HepG2 (cell line): Measurements from ENCODE around the gene EPHX1. TPM values are rescaled to one million over a fixed set of nuclear protein-coding genes. Genes with fewer than 3 reads are reported as not detected.

Experiments
- CAMTA2 ChIP-seq: sonication (generic); formaldehyde crosslinking; IDR thresholded peaks from 2 replicates; pipeline ENCODE4 v1.4.0; 2020; ENCODE audit warnings: mild to moderate bottlenecking, missing genetic modification reagents, borderline replicate concordance
- EP300 ChIP-seq, 3 experiments: sonication (generic) in 1 of 3; formaldehyde crosslinking in 1 of 3; IDR thresholded peaks; 2 replicates each; pipeline versions ENCODE4 v1.5.1 to v1.6.1; 2011 to 2020; ENCODE audit warnings: low read depth in 2 of 3, low read length in 2 of 3, borderline replicate concordance in 1 of 3, improper control_type of control experiment in 1 of 3, mild to moderate bottlenecking in 1 of 3, missing genetic modification reagents in 1 of 3, moderate library complexity in 1 of 3
- GTF3A ChIP-seq: sonication (generic); formaldehyde crosslinking; conservative IDR thresholded peaks from 2 replicates; pipeline ENCODE4 v1.4.0; 2020; ENCODE audit warnings: mild to moderate bottlenecking, missing genetic modification reagents
- NCOA2 ChIP-seq: sonication (generic); formaldehyde crosslinking; IDR thresholded peaks from 2 replicates; pipeline ENCODE4 v1.8.0; 2022; ENCODE audit warnings: inconsistent platforms
- NFE2 ChIP-seq: sonication (generic); formaldehyde crosslinking; IDR thresholded peaks from 2 replicates; pipeline ENCODE4 v1.4.0; 2020; ENCODE audit warnings: missing genetic modification reagents
- NFIB ChIP-seq: sonication (generic); formaldehyde crosslinking; IDR thresholded peaks from 2 replicates; pipeline ENCODE4 v1.9.0; 2021; ENCODE audit warnings: missing genetic modification reagents, mild to moderate bottlenecking, borderline replicate concordance
- POLR2A ChIP-seq, 2 experiments: IDR thresholded peaks; 2 replicates each; pipeline ENCODE4 v1.6.1; 2011; ENCODE audit warnings: low read depth in 2 of 2, low read length in 2 of 2, mild to moderate bottlenecking in 1 of 2, moderate library complexity in 1 of 2; ENCODE audit not compliant: insufficient read depth in 1 of 2
- POLR2AphosphoS5 ChIP-seq: IDR thresholded peaks from 2 replicates; pipeline ENCODE4 v1.6.1; 2012; ENCODE audit warnings: low read depth, low read length
- SIN3B ChIP-seq: fragments of 150-350 bp; IDR thresholded peaks from 2 replicates; pipeline ENCODE4 v1.6.1; 2014; ENCODE audit warnings: low read length
- SRSF1 ChIP-seq: fragments of 200-400 bp; formaldehyde crosslinking; optimal IDR thresholded peaks from 2 replicates; pipeline ENCODE3; 2017; ENCODE audit warnings: mild to moderate bottlenecking, low read depth, low read length, moderate library complexity
- XBP1 ChIP-seq: sonication (generic); formaldehyde crosslinking; IDR thresholded peaks from 2 replicates; pipeline ENCODE4 v1.5.0; 2020; ENCODE audit warnings: missing genetic modification reagents
- ZBTB7A ChIP-seq: sonication (generic); formaldehyde crosslinking; IDR thresholded peaks from 2 replicates; pipeline ENCODE4 v1.8.0; 2022; ENCODE audit warnings: mild to moderate bottlenecking, missing genetic modification reagents
- ZNF17 ChIP-seq: sonication (generic); formaldehyde crosslinking; IDR thresholded peaks from 2 replicates; pipeline ENCODE4 v1.5.0; 2020; ENCODE audit warnings: mild to moderate bottlenecking, missing genetic modification reagents
- ZNF546 ChIP-seq: sonication (generic); formaldehyde crosslinking; conservative IDR thresholded peaks from 2 replicates; pipeline ENCODE4 v1.8.1; 2023; ENCODE audit warnings: mild to moderate bottlenecking, missing genetic modification reagents
- ZNF703 ChIP-seq: sonication (generic); formaldehyde crosslinking; IDR thresholded peaks from 2 replicates; pipeline ENCODE4 v1.5.1; 2020; ENCODE audit warnings: missing genetic modification reagents, mild to moderate bottlenecking, moderate library complexity, borderline replicate concordance
- ZNF841 ChIP-seq: sonication (generic); formaldehyde crosslinking; IDR thresholded peaks from 2 replicates; pipeline ENCODE4 v1.8.1; 2023; ENCODE audit warnings: missing genetic modification reagents, borderline replicate concordance
- polyA plus RNA-seq, 8 experiments: library from polyadenylated mRNA; depleted of rRNA in 3 of 8; stranded (reverse) in 7 of 8; unstranded in 1 of 8; fragments of >200 nt; fragmentation: Illumina TruSeq in 4 of 8; extraction: Trizol in 4 of 8; gene quantifications; 2 replicates each; pipeline versions ENCODE4 v1.2.1 to v1.2.3, GENCODE V29; 2011 to 2016; ENCODE audit warnings: low read depth in 4 of 8, missing spikeins in 1 of 8, mixed read lengths in 1 of 8; ENCODE audit not compliant: insufficient read depth in 1 of 8
- total RNA-seq, 5 experiments: library from RNA; depleted of rRNA; stranded (reverse); fragments of >200 nt; fragmentation: Illumina TruSeq; extraction: Trizol; gene quantifications; 2 replicates each; pipeline ENCODE4 v1.2.3, GENCODE V29; 2016; ENCODE audit warnings: low read depth in 1 of 5
- TF ChIP-seq, protein P1 (sequence below): IDR thresholded peaks from 2 replicates; pipeline ENCODE4 v1.6.1; 2016; ENCODE audit warnings: low read depth
- TF ChIP-seq, protein P2 (sequence below): sonication (generic); formaldehyde crosslinking; conservative IDR thresholded peaks from 2 replicates; pipeline ENCODE4 v1.4.0; 2020; ENCODE audit warnings: mild to moderate bottlenecking, missing genetic modification reagents, moderate library complexity
- TF ChIP-seq, protein P3 (sequence below): sonication (generic); formaldehyde crosslinking; conservative IDR thresholded peaks from 2 replicates; pipeline ENCODE4 v1.5.0; 2020; ENCODE audit warnings: missing genetic modification reagents

The EPHX1 gene
- total and polyA plus RNA-seq, 2 of the 13 experiments (the other 11 are each of a cell fraction or from before 2014, with no cell fraction given), result 27.7 to 36.5 TPM

- TF ChIP-seq, protein P1, sequence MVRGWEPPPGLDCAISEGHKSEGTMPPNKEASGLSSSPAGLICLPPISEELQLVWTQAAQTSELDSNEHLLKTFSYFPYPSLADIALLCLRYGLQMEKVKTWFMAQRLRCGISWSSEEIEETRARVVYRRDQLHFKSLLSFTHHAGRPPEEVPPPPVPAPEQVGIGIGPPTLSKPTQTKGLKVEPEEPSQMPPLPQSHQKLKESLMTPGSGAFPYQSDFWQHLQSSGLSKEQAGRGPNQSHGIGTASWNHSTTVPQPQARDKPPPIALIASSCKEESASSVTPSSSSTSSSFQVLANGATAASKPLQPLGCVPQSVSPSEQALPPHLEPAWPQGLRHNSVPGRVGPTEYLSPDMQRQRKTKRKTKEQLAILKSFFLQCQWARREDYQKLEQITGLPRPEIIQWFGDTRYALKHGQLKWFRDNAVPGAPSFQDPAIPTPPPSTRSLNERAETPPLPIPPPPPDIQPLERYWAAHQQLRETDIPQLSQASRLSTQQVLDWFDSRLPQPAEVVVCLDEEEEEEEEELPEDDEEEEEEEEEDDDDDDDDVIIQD, result no peak
- TF ChIP-seq, protein P2, sequence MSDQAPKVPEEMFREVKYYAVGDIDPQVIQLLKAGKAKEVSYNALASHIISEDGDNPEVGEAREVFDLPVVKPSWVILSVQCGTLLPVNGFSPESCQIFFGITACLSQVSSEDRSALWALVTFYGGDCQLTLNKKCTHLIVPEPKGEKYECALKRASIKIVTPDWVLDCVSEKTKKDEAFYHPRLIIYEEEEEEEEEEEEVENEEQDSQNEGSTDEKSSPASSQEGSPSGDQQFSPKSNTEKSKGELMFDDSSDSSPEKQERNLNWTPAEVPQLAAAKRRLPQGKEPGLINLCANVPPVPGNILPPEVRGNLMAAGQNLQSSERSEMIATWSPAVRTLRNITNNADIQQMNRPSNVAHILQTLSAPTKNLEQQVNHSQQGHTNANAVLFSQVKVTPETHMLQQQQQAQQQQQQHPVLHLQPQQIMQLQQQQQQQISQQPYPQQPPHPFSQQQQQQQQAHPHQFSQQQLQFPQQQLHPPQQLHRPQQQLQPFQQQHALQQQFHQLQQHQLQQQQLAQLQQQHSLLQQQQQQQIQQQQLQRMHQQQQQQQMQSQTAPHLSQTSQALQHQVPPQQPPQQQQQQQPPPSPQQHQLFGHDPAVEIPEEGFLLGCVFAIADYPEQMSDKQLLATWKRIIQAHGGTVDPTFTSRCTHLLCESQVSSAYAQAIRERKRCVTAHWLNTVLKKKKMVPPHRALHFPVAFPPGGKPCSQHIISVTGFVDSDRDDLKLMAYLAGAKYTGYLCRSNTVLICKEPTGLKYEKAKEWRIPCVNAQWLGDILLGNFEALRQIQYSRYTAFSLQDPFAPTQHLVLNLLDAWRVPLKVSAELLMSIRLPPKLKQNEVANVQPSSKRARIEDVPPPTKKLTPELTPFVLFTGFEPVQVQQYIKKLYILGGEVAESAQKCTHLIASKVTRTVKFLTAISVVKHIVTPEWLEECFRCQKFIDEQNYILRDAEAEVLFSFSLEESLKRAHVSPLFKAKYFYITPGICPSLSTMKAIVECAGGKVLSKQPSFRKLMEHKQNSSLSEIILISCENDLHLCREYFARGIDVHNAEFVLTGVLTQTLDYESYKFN (CRISPR knock-in tag), result no peak
- no peak for TF ChIP-seq ZNF841 (CRISPR knock-in tag)
- TF ChIP-seq GTF3A, result no peak
- no peak for TF ChIP-seq SIN3B
- no peak for TF ChIP-seq EP300 (IDR thresholded peaks at IDR 0.05; ENCODE audit: low read depth in 2 of 2, low read length in 2 of 2)
- no peak for TF ChIP-seq EP300 (CRISPR knock-in tag; IDR thresholded peaks at IDR 0.05; ENCODE audit: borderline replicate concordance)
- TF ChIP-seq, protein P3, sequence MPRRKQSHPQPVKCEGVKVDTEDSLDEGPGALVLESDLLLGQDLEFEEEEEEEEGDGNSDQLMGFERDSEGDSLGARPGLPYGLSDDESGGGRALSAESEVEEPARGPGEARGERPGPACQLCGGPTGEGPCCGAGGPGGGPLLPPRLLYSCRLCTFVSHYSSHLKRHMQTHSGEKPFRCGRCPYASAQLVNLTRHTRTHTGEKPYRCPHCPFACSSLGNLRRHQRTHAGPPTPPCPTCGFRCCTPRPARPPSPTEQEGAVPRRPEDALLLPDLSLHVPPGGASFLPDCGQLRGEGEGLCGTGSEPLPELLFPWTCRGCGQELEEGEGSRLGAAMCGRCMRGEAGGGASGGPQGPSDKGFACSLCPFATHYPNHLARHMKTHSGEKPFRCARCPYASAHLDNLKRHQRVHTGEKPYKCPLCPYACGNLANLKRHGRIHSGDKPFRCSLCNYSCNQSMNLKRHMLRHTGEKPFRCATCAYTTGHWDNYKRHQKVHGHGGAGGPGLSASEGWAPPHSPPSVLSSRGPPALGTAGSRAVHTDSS (CRISPR knock-in tag), result no peak
- TF ChIP-seq NFIB (CRISPR knock-in tag), result no peak
- TF ChIP-seq ZBTB7A (CRISPR knock-in tag), result no peak
- no peak for TF ChIP-seq ZNF703 (CRISPR knock-in tag)
- TF ChIP-seq CAMTA2, result no peak
- no peak for TF ChIP-seq ZNF17 (CRISPR knock-in tag)
- TF ChIP-seq NCOA2 (CRISPR knock-in tag), result peak; percentile 18; the same call in 1 of the 2 replicates
- 0 out of 4 replicates have a peak, but pooled peaks of 1 of the 2 experiments have one; percentile 17 for TF ChIP-seq POLR2A (IDR thresholded peaks at IDR 0.05; ENCODE audit: insufficient read depth in 1 of 2, low read depth in 2 of 2, low read length in 2 of 2)
- no peak for TF ChIP-seq NFE2 (CRISPR knock-in tag)
- no peak for TF ChIP-seq ZNF546
- TF ChIP-seq SRSF1, result no peak
- no peak for TF ChIP-seq XBP1 (CRISPR knock-in tag)
- no peak for TF ChIP-seq POLR2AphosphoS5
Measured at GRCh38 chr1:225765982-225766674, 43.8 kb upstream of the EPHX1 start (continued).
